A673 (cell line): Measurements from ENCODE around the gene RIGI.

Experiments used
- EZH2 ChIP-seq: fragments of 200-600 bp; sonication (generic); IDR thresholded peaks from 2 replicates; pipeline ENCODE4 v1.6.1; 2017; ENCODE audit warnings: borderline replicate concordance, low read depth, mild to moderate bottlenecking, mixed read lengths, antibody characterized with exemption, low read length; ENCODE audit not compliant: poor library complexity, severe bottlenecking
- TF ChIP-seq, protein P1 (sequence below): fragments of 300-800, 200-600 bp; sonication (generic); conservative IDR thresholded peaks from 2 replicates; pipeline ENCODE4 v1.5.1; 2017; ENCODE audit warnings: low read depth, mild to moderate bottlenecking, antibody characterized with exemption, low read length, moderate library complexity, mixed read lengths

DNA sequence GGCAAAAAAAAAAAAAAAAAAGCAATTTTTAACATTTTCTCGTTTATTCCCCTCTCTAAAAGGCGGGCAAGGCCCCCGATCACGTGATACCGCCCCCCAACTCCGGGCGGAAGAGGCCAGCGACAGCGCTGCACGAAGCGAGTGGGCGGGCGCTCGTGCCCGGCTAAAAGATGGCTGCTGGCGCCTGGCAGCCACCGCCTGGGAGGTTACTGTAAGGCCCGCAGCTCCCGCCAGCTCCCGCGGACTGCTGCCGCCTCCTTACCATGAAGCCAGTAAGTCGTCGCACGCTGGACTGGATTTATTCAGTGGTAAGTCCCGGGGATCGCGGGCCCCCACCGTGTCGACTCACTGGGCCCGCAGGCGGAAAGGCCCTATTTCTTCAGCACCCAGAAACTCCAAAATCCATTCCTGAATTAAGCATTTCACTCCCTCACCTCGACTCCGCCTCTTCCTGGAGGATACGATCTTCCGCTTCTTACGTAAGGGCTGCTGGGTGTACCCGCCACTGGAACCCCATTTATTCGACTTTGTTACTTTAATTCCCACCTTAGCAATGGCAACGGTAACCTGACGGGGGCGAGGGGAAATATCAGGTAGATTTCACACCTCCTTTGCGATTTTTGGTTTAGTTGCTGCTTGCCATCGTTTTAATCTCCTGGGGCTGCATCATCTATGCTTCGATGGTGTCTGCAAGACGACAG lies 26.3 kb upstream of the RIGI start, which contains the start of the genes SMIM27 and TOPORS:
- TF ChIP-seq, protein P1, sequence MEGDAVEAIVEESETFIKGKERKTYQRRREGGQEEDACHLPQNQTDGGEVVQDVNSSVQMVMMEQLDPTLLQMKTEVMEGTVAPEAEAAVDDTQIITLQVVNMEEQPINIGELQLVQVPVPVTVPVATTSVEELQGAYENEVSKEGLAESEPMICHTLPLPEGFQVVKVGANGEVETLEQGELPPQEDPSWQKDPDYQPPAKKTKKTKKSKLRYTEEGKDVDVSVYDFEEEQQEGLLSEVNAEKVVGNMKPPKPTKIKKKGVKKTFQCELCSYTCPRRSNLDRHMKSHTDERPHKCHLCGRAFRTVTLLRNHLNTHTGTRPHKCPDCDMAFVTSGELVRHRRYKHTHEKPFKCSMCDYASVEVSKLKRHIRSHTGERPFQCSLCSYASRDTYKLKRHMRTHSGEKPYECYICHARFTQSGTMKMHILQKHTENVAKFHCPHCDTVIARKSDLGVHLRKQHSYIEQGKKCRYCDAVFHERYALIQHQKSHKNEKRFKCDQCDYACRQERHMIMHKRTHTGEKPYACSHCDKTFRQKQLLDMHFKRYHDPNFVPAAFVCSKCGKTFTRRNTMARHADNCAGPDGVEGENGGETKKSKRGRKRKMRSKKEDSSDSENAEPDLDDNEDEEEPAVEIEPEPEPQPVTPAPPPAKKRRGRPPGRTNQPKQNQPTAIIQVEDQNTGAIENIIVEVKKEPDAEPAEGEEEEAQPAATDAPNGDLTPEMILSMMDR = no peak
- no peak for TF ChIP-seq EZH2
